GM21526 (cell line): ENCODE results near the gene PAX5.

ENCODE experiments used
- ATAC-seq: cut with Tn5 transposase; IDR thresholded peaks from one replicate; pipeline ENCODE4 v1.9.1; 2021; ENCODE audit warnings: moderate library complexity; ENCODE audit not compliant: unreplicated experiment, low FRiP score

The PAX5 gene

DNA sequence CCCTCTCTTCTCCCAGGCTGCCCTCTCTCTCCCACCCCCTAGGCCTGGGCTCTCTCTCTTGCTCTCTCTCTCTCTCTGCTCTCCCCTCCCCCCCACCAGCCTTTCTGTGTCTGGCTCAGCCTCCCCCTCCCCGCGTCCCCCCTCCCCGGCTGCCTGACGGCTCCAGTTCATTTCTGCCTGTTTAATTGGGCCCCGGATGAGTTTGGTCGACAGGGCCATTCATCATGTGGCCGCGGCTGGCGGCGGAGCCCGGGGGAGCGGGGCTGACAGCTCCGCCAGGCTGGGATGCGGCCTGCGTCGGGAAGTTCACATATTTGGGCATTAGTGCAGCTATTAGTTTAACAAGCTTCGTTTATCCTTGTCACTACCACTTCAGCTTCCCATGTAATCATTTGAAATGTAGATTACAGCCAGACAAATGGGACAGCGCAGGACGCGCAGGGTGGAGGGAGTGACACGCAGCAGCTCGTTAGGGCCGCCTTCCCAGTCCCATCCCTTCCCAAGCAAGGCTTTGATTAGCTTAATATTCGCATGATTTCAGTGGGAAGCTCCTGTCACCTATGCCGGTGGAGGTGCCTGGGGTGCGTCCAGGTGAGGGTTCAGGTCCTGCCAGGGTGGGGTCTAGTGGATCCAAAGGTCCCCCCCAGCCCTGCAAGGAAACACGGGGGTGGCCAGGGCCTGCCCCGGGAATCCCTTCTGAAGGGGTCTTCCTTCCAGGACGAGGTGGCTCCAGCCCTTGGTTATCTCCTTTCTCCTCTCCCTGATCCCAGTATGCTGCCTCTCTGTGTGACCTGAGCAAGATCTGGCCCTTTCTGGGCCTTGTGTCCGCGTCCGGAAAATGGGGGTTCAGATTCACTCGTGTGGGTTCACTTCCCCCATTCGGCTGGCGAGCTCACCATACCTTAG is 214.8 kb downstream of the PAX5 start:
- no peak for ATAC-seq

DNA sequence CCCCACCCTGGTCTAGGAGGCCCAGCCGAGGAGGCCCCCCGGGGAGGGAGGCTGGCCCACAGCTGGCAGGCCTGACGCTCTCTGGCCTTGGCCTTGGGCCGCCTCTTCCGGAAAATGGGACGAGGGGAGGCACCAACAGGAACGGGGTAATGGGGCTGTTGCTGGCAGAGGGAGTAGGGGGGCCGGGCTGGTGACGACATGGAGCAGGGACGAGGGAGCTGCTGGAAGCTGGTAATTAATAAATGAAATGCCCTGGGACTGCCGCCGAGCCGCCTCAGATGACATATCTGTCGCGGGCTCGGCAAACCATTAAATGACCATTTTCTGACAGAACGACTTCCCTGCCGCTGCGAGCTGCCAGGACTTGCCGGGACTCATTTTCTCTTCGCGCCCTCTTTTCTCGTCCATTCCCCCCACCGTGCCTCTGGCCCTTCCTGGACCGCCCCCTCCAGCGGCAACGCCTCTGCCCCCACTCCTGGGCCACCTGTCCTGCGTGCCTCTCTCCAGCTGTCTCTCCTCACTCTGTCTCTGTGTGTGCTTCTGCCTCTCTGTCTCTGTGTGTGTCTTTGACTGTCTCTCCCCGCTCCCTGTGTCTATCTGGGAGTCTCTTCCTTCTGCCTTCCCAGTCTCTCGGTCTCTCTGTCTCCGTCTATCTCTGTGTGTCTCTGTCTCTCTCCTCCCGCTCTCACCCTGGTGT is 215.7 kb downstream of the PAX5 start:
- ATAC-seq = no peak

DNA sequence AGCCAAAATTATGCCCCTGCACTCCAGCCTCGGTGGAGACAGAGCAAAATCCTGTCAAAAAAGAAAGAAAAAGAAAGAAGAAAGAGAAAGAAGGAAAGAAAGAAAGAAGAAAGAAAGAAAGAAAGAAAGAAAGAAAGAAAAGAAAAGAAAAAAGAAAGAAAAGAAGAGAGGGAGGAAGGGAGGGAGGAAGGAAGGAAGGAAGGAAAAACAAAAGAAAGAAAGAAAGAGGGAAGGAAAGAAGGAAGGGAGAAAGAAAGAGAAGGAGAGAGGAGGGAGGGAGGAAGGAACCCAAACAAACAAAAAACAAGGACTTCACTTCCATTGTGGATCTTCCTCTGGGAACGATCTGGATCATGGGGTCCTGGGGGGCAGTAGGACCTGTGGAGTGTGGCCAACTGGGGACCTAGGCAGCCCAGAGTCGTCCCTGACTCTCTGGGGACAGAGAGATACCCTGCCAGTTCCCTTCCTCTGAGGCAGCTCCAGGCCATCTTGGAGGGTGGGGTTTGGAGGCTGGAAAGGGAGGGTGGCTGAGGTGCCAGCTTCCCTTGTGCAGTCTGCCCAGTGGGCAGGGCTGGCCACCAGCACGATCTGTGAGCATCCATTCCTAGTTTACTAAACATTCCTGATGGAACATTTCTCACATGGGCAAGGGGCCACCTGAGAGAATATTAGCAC is 216.8 kb downstream of the PAX5 start:
- ATAC-seq = no peak

DNA sequence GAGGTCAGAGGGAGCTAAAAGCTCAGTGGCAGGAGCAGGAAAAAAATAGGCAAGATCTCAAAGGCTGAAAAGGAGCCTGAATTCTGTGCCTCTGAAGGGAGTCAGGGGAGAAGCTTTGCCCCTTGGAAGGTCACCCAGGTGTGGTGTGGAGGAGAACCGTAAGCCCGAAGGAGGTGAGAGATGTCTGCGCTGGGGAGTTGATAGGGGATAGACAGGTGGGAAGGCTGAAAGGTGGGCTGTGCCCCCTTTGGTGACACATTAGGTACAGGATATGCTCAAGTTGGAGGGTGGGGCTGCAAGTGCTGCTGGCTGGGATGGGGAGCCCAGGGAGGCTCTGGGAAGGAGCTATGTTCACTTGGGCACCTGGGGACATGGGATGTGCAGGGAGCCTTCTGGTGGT is 217.7 kb downstream of the PAX5 start:
- ATAC-seq = no peak

DNA sequence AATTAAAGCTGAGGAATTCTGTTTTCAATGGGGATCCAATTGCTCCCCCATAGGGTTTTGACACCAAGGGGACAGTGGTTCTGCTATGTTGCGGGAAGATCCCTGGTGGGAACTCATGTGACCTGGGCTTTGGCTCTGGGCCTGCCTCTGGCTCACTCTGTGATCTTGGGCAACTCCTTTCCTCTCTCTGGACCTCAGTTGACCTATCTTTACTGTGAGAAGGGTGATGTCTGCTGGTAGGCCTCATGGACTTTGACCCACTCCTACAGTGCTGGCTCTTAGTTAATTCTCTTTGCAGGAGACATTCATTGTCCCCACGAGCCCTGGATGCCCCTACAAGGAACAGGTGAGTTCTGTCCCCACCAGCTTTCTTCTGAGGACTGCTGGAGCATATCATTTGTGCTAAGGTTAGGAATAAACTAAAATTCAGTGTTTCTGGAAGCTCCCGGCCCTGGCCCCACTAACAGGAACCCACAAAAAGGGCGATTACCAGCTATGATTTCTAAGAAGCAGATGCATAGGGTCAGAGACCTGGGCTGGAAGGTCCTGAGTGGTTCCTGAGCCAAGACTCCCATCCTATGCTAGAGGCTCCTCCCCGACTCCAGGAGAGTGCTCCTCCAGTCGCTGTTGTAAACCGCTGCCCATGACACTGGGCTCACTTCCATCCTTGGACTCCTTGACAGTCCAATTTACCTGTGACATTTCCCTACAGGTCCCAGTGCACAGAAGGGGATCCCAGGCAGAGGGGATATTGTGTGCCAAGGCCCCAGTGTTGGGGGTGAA is 218.3 kb downstream of the PAX5 start:
- no peak for ATAC-seq

DNA sequence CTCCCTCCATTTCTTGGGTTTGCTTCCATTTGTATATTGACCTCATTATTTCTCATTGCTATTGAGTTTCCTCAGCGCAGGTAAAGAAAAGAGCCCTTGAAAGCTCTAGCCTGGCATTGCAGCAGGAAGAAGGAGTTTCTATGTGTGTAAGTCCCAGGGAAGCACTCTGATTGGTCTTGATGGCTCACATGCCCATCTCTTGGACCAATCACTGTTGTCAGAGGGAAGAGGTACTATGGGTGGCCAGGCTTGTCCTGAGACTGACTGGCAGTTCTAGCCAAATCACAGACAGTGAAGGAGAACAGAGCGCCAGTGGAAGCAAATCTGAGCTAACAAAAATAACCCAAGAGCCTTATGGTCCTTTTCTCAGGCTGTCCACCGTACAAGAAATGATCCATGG is 219.0 kb downstream of the PAX5 start:
- ATAC-seq = no peak

DNA sequence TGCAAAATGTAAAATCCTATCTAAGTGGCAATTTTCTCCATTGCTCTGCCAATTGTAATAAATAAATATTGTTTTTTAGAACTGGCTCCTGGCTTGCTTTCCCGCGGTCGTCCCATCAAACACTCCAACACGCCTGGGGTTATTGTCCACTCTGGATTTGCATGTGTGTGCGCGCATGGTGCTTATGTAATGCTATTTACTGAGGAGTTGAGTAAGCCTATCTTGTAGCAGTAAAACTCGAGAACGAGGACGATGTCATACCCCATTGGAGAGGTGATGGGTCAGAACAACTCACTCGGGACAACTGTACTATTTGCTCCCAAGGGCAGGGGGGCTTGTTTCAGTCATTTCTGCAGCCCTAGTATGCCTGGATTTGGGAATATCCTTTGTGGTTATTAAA is 220.9 kb downstream of the PAX5 start:
- no peak for ATAC-seq

DNA sequence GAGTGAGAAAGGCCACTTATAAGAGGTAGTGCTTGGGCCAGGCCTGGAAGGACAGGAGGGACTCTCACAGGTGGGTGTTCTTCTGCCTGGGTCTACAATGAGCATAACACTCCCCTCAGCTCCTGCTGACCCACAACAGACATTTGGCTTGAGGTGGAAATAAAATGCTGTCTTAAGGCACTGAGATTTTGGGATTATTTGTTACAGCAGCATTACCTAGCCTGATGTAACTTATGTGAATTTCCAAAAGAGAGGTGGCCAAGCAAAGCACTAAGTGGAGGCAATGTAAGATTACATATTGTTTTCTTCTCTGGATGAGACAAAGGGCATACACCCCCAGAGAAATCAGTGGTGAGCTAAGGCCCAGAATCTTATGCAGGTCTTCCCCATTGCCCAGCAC is 221.5 kb downstream of the PAX5 start:
- no peak for ATAC-seq

DNA sequence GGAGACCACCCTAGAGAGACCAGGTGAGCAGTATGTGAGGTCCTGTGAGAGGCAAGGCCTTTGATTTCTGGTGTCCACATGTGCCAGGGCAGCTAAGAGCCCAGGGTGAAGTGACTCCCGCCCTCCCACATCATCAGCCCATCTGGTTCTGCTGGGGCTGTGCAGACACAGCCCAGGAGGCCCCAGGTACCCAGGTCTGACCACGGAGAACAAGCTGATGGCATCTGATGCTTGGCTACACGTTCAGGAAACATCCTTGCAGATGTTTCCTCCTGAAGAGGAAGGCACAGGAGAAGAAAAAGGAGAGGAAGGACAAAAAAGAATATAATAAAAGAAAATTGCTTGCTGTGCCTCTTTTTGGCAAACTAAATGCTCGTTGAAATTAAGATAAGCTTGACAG is 225.8 kb downstream of the PAX5 start:
- no peak for ATAC-seq

DNA sequence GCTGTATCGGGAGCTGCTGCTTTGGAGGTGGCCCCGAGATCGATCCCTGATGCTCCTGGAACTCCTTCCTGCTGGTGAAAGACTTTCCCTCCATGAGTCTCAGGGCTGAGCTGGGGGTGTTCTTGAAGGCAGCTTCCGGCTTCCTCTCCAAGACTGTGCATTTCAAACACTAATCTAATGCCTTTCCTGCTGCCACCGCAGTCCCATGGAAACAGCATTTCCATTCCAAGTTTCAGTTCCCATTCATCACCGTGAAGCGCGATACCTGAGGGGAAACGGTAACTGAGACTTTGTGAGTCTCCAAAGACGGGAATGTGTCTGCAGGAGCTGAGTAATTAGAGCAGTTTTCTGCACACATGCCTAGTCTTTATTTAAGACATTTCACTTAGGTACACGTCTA is 230.1 kb downstream of the PAX5 start:
- no peak for ATAC-seq

DNA sequence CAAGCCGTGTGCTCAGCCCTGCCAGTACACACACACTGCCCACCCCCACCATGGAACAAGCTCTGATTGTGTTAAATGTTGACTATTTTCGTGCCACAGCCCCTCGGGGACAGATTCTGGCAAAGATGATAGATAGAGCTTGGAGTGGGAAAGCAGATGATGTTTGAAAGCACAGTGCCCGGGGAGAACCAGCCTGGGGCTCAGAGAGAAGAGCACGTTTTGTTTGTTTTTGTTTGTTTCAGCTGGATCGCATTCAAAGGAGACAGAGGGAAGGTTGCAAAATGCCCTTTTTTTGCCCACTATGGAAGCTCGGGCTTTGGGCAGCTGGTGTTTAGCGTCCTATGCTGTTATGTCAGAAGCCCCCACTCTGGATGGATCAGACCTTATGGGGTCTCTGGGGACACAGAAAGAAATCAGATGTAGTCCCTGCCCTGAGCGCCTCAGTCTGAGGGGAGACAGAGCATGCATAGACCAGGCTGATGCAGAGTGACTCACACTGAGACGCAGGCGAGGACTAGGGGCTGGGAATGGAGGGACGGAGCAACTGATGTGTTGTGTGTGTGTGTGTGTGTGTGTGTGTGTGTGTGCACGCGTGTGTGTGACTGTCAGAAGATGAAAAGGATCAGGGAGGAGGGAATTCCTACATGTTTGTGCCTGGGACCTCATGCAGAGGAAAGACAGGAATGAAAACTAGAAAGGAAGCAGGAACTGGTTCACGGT is 231.7 kb downstream of the PAX5 start:
- ATAC-seq = no peak

DNA sequence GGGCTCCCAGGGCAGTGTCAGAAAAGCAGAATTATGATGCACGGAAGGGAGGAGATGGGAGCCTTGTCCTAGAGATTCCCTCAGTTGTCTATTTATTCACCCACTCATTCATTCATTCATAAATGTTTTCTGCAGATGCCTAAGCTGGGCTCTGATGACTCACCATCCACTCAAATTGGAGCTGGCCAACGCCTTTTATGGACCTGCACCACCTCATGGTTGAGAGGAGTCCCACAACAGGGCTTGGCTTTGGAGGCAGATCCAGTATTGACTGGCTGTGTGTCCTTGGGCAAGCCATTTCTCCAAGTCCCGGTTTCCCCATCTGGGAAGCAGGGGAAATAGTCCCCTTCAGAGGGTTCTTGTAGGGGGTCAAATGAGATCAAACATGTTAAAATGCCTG is 233.6 kb downstream of the PAX5 start:
- no peak for ATAC-seq

DNA sequence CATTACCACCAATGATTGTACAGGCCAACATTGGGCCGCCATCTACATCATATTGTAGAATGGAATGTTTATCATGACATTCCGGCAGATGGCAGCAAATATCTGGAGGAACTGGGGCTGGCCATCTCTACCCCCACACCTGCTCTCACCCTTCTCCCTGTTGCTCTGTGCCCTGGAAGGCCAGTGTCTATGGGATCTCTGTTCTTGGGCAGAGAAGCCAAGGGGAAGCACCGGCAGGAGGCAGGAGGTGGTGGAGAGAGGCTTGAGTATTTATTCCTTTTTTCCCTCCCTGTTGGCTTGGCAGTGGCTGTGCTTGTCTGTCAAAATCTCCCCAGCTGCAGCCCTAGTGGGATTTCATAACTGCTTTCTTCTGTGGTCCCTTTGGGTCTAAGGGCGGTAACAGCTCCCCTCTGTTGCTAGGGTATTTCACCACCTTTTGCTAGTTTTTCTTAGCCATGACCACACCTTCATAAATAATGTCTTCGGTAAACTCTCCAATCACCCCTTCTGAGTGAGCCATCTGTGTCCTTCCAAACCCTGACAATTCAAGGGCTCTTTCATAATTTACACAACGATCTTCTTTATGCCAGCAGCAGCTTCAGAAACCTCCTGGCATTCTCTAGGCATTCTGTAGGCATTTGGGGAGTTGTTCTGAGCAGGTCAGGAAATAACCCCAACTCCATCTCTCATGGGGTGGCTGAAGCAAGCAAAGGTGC is 235.6 kb downstream of the PAX5 start:
- ATAC-seq = no peak

DNA sequence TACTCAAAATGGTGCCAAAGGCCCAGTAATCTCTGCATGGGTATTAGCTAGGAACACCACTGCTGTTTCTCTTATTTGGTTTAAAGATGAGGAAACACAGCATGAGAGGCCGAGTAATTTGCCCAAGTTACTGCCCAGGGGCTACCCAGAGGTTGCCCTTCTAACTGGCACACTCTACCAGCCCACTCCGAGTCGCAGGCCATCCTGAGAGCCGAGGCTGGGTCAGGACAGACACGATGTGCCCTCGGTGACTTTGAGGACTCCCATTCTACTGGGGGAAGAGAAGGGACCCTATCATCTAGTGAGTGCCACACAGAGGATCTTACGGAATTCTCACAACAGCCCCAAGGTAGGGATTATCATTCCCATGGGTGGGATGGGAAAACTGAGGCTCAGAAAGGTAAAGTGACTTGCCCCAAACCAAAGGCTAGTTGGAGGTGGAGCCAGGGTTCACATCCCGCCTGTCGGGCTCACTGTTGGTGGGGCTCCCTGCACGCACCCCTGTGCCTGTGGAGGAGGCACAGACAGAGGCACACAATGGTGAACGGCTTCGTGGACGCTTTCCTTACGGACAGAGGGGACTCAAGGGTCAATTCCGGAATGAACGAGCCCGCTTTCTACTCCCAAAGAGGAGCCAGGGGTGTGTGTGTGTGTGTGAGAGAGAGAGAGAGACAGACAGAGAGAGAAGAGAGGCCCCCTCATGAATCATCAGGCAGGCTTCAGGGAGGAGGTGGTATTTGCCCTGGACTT is 236.4 kb downstream of the PAX5 start:
- ATAC-seq = no peak

DNA sequence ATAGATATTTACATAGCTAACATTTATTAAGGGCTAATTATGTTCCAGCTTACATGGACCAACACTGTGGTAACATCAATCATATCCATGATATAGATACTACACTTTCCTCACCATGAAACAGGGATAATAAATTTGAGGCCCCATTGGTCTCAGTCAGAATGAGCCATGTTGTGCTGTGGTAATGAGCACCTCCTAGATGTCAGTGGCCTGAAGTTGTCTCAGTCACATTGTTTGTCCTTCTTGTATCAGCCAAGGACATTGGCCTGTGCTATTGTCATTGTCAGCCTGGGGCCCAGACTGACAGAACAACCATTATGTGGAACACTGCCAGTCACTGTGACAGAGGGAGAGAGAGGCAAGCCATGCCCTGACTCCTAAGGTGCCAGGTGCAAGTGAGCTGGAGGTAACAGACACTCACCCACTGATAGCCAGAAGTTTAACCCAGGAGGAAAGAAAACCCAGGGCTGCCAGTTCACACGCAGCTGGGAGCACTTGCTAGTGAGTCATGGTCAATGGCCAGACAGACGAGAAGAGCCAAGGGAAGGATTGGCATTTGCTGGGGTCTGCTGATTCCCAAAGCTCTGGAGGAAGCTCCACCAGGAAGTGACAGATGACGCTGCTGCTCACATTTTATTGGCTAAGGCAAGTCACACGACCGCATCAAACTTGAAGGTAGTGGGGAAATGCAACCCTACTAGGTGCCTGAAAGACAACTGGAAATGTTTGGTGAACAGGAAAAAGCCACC is 237.2 kb downstream of the PAX5 start:
- ATAC-seq = no peak

DNA sequence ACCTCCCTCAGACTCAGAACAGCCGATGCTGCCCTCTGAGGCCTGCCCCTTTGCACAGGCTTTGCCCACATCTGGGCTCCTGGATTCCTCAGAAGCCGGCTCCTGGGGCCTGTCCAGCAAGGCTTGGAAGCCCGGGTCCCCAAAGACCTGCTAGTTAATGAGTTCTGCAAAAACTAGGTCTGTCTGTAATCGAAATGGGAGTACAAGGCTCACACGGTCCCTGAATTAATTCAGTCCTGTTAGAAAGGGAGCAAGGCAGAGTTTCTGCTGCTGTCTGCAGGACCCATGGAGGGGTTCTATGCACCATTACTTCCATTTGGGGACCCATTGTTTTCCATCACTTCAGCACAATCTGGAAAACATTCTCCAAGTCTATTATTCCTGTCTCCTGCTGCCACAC is 239.6 kb downstream of the PAX5 start:
- ATAC-seq = no peak

DNA sequence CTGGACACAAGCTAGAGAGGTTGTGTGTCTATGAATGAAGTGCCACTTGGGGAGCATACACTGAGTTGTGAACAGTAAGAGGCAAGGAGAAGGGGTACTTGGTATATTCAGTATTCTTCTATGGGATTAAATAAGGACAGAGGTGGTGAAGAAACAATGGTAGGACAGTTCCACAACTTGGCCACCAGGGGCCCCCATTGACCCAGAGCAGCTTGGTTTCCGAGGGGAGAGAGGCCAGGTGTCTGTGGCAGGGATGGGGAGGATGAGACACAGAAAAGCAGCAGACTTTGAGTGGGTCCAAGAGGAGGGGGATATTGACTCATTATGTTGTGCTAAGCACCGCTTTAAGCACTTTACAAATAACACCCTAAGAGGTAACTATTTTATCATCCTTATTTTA is 240.8 kb downstream of the PAX5 start:
- no peak for ATAC-seq
